Body of pancreas (tissue), 4 donors: ENCODE results near the gene CHN2. TPM values are rescaled to one million over a fixed set of nuclear protein-coding genes. Genes with fewer than 3 reads are reported as not detected.
"Not testable (repeated sequence)": the region's sequence is repeated elsewhere in the genome, so short reads cannot be mapped to it uniquely, and the experiment has no call there.

Source experiments
- ATAC-seq: fragments of 150-250 bp; one replicate; pipeline ENCODE4 v1.9.1; 2016
- DNase-seq, 4 donors: peaks; one replicate each; pipeline ENCODE4 v3.0.0-alpha.2; 2019
- H3K27ac ChIP-seq, 4 donors: fragments of 200-600 bp; sonication (generic); 1 replicate in 3 of 4; 2 replicates in 1 of 4; pipeline versions ENCODE4 v1.5.1 to v1.6.1; 2016 to 2019; ENCODE audit warnings: mild to moderate bottlenecking in 1 of 4, mixed read lengths in 1 of 4, moderate library complexity in 1 of 4
- H3K27me3 ChIP-seq, 2 donors: fragments of 200-600 bp; sonication (generic); one replicate each; pipeline ENCODE4 v1.6.0; 2016; ENCODE audit warnings: mild to moderate bottlenecking in 1 of 2
- H3K36me3 ChIP-seq, 2 donors: fragments of 200-600 bp; sonication (generic); replicated peaks in 1 of 2; 2 replicates each; pipeline ENCODE4 v1.5.1; 2016; ENCODE audit warnings: low read depth in 2 of 2; ENCODE audit not compliant: insufficient read depth in 1 of 2
- H3K4me1 ChIP-seq: fragments of 200-600 bp; sonication (generic); one replicate; pipeline ENCODE4 v1.6.0; 2016
- H3K4me3 ChIP-seq, 2 donors: fragments of 200-600 bp; sonication (generic); 1 replicate in 1 of 2; 2 replicates in 1 of 2; pipeline ENCODE4 v1.5.1; 2016 to 2019
- H3K9me3 ChIP-seq, 3 donors: fragments of 200-600 bp; sonication (generic); 1 replicate in 2 of 3; 2 replicates in 1 of 3; pipeline ENCODE4 v1.5.1; 2016
- POLR2A ChIP-seq, 3 donors: fragments of 450-650 bp; IDR thresholded peaks; one replicate each; pipeline ENCODE4 v1.6.1; 2016; ENCODE audit warnings: antibody characterized with exemption in 3 of 3, mild to moderate bottlenecking in 2 of 3
- WGBS, 2 donors: methylation state at CpG; one replicate each; pipeline ENCODE4 v1.1.5; 2017; 5-methylcytosine and 5-hydroxymethylcytosine counted together
- intact Hi-C: fragments of 100-400 bp; cut with DNase I; formaldehyde crosslinking; loops from one replicate; pipeline ENCODE4 v1.15.1; 2023
- total RNA-seq, 2 donors: library from RNA; depleted of rRNA; stranded (reverse); fragments of >200 nt; gene quantifications; one replicate each; pipeline ENCODE4 v1.1.0, GENCODE V29; 2016
- TF ChIP-seq, protein P1 (sequence below), 7 experiments: fragments of 450-650 bp in 4 of 7; fragments of 200-600 bp in 3 of 7; sonication (generic) in 3 of 7; IDR thresholded peaks; one replicate each; pipeline ENCODE4 v1.5.1; 2016 to 2019; ENCODE audit warnings: antibody characterized with exemption in 7 of 7

CHN2 gene
- total RNA-seq, 2 donors from 2014 or later: 55.7 to 58.6 TPM

GRCh38 chr7:29207162-29207801 is 12.7 kb downstream of the CHN2 start:
- TF ChIP-seq POLR2A (IDR thresholded peaks at IDR 0.05): no peak
- TF ChIP-seq, protein P1, sequence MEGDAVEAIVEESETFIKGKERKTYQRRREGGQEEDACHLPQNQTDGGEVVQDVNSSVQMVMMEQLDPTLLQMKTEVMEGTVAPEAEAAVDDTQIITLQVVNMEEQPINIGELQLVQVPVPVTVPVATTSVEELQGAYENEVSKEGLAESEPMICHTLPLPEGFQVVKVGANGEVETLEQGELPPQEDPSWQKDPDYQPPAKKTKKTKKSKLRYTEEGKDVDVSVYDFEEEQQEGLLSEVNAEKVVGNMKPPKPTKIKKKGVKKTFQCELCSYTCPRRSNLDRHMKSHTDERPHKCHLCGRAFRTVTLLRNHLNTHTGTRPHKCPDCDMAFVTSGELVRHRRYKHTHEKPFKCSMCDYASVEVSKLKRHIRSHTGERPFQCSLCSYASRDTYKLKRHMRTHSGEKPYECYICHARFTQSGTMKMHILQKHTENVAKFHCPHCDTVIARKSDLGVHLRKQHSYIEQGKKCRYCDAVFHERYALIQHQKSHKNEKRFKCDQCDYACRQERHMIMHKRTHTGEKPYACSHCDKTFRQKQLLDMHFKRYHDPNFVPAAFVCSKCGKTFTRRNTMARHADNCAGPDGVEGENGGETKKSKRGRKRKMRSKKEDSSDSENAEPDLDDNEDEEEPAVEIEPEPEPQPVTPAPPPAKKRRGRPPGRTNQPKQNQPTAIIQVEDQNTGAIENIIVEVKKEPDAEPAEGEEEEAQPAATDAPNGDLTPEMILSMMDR (IDR thresholded peaks at IDR 0.05): no peak

GRCh38 chr7:29208410-29209250 is 14.1 kb downstream of the CHN2 start:
- ATAC-seq (peak; percentile 70), DNase-seq (peak in 2 of 4 donors; percentile 32 to 37)
- Histone ChIP-seq H3K36me3 (no peaks in the 10 kb centered on the region), H3K27ac (peak overlapping the region in 3 of 4 donors; percentile 15 to 54 (median 21)), H3K4me1 (peaks cover 49% of the 10 kb centered on the region), H3K4me3 (no peak overlapping the region), H3K27me3 (no peaks in the 10 kb centered on the region), H3K9me3 (no peaks in the 10 kb centered on the region)
- TF ChIP-seq, protein P1 (IDR thresholded peaks at IDR 0.05): no peak
- no peak for TF ChIP-seq POLR2A (IDR thresholded peaks at IDR 0.05)
- intact Hi-C loops: no loop called here
- WGBS, 2 donors: 51 to 55% methylated on average over 12 of the region's 12 CpGs

More at GRCh38 chr7:29207162-29207801, 12.7 kb downstream of the CHN2 start:
- no peak for DNase-seq
- H3K4me3 ChIP-seq: no peak overlapping the region
- peak overlapping the region in 2 of 4 donors; percentile 9 to 54 for H3K27ac ChIP-seq
- no peaks in the 10 kb centered on the region for H3K27me3 ChIP-seq
- peaks cover 50% of the 10 kb centered on the region for H3K4me1 ChIP-seq
- intact Hi-C loops: no loop called here
- H3K9me3 ChIP-seq: no peaks in the 10 kb centered on the region
- peak; percentile 78 for ATAC-seq
- no peaks in the 10 kb centered on the region for H3K36me3 ChIP-seq
- WGBS, 2 donors: 34% methylated on average over 5 of the region's 5 CpGs

- 89 to 96% methylated on average over 3 of the region's 3 CpGs for WGBS, 2 donors
These were observed 15.2 kb downstream of the CHN2 start for GRCh38 chr7:29209745-29210144.

DNA sequence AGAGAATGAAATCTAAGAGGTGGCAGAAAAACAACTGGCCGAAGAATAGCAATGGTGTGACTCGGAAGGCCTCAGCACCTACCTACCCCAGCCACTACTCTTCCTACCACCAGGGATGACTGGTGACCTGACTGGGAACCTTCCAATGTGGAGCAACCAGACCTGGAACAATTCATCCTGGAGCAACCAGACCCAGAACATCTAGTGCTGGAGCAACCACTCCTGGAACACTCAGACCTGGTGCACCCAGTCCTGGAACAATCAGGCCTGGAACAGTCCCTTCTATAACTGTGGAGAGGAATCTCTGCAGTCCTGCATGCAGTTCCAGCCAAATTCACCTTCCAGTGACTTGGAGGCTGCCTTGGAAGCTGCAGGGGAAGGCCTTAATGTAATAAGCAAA is 18.2 kb downstream of the CHN2 start:
- DNase-seq, H3K27me3 ChIP-seq, H3K27ac ChIP-seq, ATAC-seq, H3K36me3 ChIP-seq, intact Hi-C loops, H3K4me3 ChIP-seq, H3K9me3 ChIP-seq: not testable (repeated sequence)
- 87 to 97% methylated on average over 2 of the region's 2 CpGs for WGBS, 2 donors
- H3K4me1 ChIP-seq: peaks cover 52% of the 10 kb centered on the region

More at GRCh38 chr7:29209745-29210144, 15.2 kb downstream of the CHN2 start:
- intact Hi-C loops: no loop called here
- no peaks in the 10 kb centered on the region for H3K36me3 ChIP-seq
- TF ChIP-seq, protein P1 (IDR thresholded peaks at IDR 0.05): no peak
- TF ChIP-seq POLR2A (IDR thresholded peaks at IDR 0.05): no peak
- peaks cover 44% of the 10 kb centered on the region for H3K4me1 ChIP-seq
- no peak for DNase-seq
- H3K4me3 ChIP-seq: no peak overlapping the region
- no peak overlapping the region for H3K27ac ChIP-seq
- H3K27me3 ChIP-seq: no peaks in the 10 kb centered on the region
- no peaks in the 10 kb centered on the region for H3K9me3 ChIP-seq
- no peak for ATAC-seq

DNA sequence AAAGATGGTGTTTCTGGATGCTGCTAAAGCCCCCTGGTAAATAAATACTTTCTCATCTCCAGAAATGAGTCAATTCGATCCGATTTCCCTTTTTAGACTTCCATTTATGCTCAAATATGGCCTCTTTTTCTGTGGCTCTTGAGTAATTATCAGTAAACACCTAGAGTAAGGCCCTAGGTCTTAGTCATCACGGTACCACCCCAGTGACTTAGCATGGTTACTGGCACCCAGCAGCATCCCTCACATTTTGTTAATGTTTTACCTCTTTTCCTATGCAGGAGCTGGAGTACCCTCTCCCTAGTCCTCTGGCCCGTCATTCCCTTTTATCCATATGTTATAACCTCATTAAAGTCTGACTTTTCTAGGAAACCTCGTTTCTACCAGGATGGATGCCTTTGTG is 19.5 kb downstream of the CHN2 start:
- no peak for TF ChIP-seq POLR2A (IDR thresholded peaks at IDR 0.05)
- intact Hi-C loops: no loop called here
- no peak overlapping the region for H3K27ac ChIP-seq
- ATAC-seq (no peak), DNase-seq (no peak)
- WGBS, 2 donors: 80 to 94% methylated on average over 5 of the region's 5 CpGs
- peaks cover 40% of the 10 kb centered on the region for H3K4me1 ChIP-seq
- H3K27me3 ChIP-seq: no peaks in the 10 kb centered on the region
- no peaks in the 10 kb centered on the region for H3K36me3 ChIP-seq
- no peak overlapping the region for H3K4me3 ChIP-seq
- H3K9me3 ChIP-seq: no peaks in the 10 kb centered on the region
